Activated CD8-positive, alpha-beta memory T cell treated with anti-CD3 and anti-CD28 coated beads for 4 hours (primary cell): ENCODE data around the gene PLCL2.
"Not testable (repeated sequence)": the region's sequence is repeated elsewhere in the genome, so short reads cannot be mapped to it uniquely, and the experiment has no call there.

Experiments
- DNase-seq, 2 donors: peaks; one replicate each; pipeline ENCODE4 v3.0.0-alpha.2; 2020; ENCODE audit warnings: low read depth in 2 of 2

PLCL2 gene

GRCh38 chr3:16917256-16917935 lies 32.6 kb downstream of the PLCL2 start:
- no peak for DNase-seq

GRCh38 chr3:16917980-16918682 lies 33.4 kb downstream of the PLCL2 start:
- no peak for DNase-seq

- no peak for DNase-seq
Observed at GRCh38 chr3:16918683-16919025, 33.9 kb downstream of the PLCL2 start.

DNA sequence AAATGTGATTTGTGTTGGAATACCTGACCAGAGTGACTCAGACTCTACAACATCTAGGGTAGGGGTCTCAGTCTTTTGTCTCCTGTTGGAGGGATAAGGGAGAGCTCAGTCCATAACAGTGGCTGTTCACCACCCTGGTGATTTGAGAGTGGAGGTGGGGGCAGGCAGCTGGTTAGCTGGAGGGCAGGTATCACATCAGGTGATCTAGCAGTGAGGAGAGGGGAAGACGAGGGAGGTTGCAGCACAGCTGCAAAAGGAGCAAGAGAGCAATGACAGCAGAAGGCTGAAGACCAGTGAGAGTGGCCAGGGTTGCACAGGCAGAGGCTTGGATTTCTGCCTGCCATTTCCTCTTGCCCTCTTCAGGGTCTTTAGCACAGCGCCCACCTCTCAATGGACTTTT lies 38.4 kb downstream of the PLCL2 start:
- DNase-seq: no peak

DNA sequence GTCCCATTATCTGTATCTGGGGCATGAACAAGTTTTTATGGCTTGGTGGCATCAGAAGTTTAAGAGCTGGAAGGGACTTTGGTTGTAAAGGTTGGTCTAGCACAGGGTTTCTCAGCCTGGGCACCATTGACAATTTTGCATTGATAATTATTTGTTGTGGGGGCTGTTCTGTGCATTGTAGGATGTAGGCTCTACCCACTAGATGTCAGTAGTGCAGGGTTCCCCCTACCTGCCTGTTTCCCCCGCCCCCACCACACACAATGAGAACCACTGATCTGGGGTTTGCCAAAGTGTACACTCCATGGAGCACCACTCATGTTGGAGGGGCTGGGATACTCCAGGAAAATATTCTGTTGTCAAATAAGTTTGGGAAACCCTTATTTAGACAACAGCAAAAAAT lies 42.7 kb downstream of the PLCL2 start:
- DNase-seq: no peak

DNA sequence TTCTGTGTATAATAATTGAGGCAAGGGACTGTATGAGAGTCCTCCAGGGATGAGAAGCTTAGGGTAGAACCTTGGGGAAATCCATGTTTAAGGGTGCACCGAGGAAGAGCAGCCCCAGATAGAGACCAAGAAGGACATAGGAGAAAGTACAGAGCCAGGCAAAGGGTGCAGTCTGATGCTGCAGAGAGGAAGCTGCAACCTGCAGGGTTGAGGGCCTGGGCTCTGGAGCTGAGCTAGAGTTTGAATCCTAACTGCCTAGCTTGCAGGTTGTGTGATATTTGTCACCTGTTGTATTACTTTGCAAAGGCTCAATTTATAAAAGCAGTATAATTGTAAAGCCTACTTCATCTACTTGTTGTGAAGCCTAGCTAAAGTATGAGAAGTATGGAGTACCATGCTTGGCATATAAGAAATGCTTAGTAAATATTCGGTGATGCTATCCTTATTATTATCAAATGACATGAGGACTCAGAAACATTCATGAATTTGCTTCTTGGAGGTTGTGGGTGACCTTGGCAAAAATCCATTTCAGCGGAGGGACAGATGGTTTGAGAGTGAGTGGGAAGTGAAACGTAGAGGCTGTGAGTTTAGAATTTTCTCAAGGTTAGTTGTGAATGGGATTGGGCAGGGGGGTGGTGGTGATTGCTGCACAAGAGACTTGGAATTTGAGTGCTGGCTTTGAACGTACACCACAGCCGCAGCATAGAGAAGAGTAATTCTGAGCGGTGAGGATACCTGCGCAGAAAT lies 43.8 kb downstream of the PLCL2 start:
- no peak for DNase-seq

DNA sequence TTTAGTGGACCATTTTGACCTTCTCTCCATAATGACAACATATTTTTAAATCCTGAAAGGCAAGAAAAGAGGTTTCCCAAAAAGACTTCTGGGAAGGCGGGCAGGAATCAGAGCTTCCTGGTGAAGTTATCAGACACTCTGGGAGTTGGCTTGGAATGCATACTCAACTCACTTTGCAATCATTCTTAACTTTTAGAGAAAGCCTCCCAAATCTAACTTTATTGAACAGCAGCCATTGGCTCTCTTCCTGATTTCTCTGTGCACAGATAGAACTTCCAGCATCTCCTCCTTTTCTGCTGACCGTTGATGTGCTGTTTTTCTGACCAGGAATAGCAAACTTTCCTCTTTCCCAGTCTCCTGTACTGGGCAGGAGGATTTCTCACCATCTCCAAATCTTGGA lies 44.6 kb downstream of the PLCL2 start:
- DNase-seq: no peak

- DNase-seq: no peak
Observed at GRCh38 chr3:16932877-16933276, 48.1 kb downstream of the PLCL2 start.

DNA sequence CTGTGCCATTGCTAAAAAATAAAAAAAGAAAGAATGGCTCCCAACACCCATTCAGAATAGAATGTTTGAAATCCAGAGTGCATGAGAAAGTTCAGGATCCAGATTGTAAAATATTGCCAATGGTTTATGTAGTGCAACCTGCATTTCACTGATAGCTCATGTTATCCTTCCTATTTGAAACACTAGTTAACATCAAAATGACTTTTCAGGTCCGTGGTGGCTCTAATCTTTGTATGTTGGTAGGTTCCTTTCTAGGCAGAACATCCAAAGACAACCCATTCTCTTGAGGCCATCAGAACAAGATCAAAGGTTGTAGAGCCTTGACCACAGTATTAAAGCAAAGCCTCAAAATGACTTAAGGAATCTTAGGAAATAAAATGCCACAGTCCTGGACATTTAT lies 51.0 kb downstream of the PLCL2 start:
- DNase-seq: no peak

- no peak for DNase-seq
Observed at GRCh38 chr3:16936233-16936632, 51.5 kb downstream of the PLCL2 start.

DNA sequence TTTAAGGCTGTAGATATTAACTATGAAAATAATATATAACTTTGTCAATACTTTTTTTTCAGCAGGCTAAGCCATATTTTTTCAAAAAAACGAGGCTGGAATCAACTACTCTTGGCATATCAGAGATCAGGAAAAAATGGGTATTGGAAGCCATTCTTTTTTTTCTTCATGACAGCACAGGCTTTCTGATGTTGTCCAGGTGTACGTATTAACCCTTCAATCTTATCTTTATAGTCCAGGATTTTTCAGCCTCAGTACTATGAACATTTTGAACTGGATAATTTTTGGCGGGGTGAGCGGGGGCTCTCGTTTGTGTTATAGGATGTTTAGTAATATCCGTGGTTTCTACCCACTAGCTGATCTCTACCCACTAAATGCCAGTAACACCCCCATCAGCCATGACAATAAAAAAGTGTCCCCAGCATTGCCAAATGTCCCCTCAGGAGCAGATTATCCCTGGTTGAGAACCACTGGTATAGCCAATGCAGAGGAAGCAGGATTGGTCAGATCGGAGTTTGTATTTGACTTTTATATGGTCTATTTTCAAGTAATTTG lies 52.0 kb downstream of the PLCL2 start:
- DNase-seq: no peak

- no peak for DNase-seq
Observed at GRCh38 chr3:16937326-16937845, 52.6 kb downstream of the PLCL2 start.

DNA sequence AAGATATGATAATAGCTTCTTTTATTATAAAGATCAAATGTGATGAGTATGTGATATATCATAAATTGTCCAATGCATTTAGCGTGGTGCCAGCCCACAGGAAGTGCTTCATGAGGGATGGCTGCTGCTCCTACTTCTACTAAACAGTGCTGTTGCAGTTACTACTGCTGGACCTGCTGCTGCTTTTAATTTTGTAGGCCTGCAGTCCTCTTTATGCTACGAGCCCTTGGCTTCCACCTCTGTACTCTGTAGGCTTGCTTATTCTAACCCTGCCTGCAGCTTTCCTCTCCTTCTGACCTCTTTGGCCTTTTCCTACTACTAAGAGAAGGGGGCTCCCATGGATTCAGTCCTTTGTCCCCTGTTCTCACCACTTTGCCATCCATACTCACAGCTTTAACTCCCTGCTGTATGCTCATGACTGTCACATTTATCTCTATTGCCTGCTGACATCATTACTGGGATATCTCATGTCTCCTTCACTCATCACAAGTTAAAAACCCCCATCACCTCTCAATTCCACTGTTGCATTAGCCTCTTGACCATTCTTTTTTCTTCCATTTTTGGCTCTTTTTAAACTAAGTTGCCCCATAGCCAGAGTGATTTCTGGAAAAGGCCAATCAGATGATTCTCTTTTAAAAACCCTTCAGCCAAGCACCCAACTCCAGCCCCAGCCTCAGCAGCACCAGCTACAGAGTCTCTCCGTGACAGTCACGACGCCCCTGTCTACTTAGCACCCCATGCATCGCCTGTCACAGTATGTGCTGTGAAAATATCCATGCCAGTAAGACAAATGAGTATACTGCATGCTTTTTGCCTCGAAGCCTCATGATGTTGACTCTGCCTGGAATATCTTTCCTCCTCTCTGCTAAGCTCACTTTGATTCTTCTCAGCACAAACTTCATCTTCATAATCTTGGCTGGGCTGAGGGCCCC lies 56.3 kb downstream of the PLCL2 start:
- DNase-seq: no peak

GRCh38 chr3:16942955-16943354 lies 58.2 kb downstream of the PLCL2 start:
- DNase-seq: no peak

GRCh38 chr3:16943857-16944256 lies 59.1 kb downstream of the PLCL2 start:
- DNase-seq: no peak

DNA sequence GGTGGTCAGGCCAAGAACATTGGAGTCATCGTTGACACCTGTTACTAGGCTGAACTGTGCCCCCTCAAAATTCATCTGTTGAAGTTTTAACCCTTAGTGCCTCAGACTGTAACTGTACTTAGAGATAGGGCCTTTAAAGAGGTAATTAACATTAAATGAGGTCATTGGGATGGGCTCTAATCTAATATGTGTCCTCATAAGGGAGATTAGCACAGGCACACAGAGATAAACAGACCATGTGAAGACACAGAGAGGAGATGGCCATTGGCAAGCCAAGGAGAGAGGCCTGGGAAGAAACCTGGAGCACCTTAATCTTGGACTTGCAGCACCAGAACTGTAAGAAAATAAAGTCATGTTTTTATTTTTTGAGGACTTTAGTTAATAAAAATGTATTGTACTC lies 59.6 kb downstream of the PLCL2 start:
- DNase-seq: no peak

DNA sequence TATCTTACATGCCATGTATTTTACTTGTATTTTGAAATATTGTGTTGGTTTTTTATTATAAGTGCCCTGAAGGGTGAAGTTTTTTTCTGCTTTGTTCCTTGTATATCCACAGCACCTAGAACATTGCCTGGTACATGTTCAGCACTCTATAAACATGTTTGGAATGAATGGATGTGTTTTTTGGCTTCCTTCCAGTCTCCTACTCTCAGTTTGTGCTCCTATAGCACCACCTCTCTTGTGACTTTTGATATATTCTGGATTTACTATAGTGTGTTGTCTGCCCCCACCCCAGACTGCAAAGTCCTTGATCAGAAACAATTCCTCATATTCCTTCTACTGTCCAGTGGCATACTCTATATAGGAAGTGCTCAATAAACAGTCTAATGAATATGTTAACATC lies 60.6 kb downstream of the PLCL2 start:
- no peak for DNase-seq

DNA sequence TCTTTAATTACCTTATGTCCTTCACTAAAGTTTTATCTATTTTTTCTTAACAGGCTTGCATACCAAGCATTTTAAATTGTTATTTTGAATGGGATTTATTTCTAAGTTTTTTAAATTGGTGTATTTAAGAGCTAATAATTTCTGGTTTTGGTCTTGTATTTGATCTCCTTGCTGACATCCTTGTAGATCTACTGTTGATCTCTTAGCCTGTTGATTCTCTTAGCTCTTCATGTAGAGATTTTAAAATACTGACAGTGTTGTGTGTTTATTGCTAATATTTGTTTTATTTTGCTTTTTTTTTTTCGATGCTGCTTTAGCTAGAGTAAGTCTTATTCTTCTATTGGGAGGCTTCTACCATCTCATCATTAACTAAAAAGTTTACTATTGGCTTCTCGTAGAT lies 65.5 kb downstream of the PLCL2 start:
- DNase-seq: no peak

DNA sequence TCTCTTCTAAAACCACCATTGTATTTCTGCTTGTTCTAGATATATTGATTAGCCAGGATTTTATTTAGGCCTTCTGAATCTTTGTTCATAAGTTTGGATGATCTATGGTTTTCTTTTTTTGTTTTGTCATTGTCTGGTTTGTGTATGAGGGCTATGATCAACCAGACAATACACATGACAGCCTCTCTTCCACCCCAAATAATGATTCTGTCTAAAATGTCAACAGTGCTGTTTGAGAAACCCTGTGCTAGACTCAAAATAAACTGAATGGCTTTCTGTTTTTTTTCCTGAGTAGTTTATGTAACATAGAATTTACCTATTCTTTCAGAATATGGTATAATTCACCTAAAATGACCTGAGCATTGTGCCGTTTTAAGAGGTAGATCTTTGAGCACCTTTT lies 66.1 kb downstream of the PLCL2 start:
- DNase-seq: no peak

DNA sequence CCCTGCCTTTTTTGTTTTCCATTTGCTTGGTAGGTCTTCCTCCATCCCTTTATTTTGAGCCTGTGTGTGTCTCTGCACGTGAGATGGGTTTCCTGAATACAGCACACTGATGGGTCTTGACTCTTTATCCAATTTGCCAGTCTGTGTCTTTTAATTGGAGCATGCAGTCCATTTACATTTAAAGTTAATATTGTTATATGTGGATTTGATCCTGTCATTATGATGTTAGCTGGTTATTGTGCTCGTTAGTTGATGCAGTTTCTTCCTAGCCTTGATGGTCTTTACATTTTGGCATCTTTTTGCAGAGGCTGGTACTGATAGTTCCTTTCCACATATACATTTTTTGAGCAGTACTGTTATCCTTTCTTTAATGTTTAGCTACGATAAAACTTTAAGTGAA lies 73.1 kb downstream of the PLCL2 start:
- not testable (repeated sequence) for DNase-seq

- DNase-seq: no peak
Observed at GRCh38 chr3:16960125-16960524, 75.4 kb downstream of the PLCL2 start.
